SK-N-MC (cell line): ENCODE results near the gene CYB5R3.
"Not testable (repeated sequence)": the region's sequence is repeated elsewhere in the genome, so short reads cannot be mapped to it uniquely, and the experiment has no call there.

Experiments
- DNase-seq: peaks from one replicate; pipeline ENCODE4 v3.0.0-alpha.2; 2011; ENCODE audit warnings: low read depth, low spot score
- H3K27ac ChIP-seq: fragments of 200-600 bp; sonication (generic); 2 replicates; pipeline ENCODE4 v1.5.1; 2016; ENCODE audit warnings: mixed run types
- H3K36me3 ChIP-seq: fragments of 200-600 bp; sonication (generic); 2 replicates; pipeline ENCODE4 v1.6.1; 2017; ENCODE audit warnings: antibody characterized with exemption, low read length, mixed read lengths; ENCODE audit not compliant: insufficient read depth
- H3K4me3 ChIP-seq: fragments of 200-600 bp; sonication (generic); 2 replicates; pipeline ENCODE4 v1.5.1; 2016
- H3K9ac ChIP-seq: fragments of 200-600 bp; sonication (generic); 2 replicates; pipeline ENCODE4 v1.8.0; 2017; ENCODE audit warnings: mixed run types, mixed read lengths; ENCODE audit not compliant: insufficient read length
- H3K9me3 ChIP-seq: fragments of 200-600 bp; sonication (generic); 2 replicates; pipeline ENCODE4 v1.6.1; 2017; ENCODE audit warnings: low read depth, mild to moderate bottlenecking, antibody characterized with exemption, low read length, moderate library complexity, mixed read lengths
- EZH2 ChIP-seq: fragments of 200-600 bp; sonication (generic); IDR thresholded peaks from one replicate; pipeline ENCODE4 v1.6.1; 2017; ENCODE audit warnings: antibody characterized with exemption
- FOXP2 ChIP-seq: optimal IDR thresholded peaks from 2 replicates; pipeline ENCODE3; 2011; ENCODE audit warnings: mild to moderate bottlenecking, moderate library complexity; ENCODE audit not compliant: insufficient read depth; ENCODE audit errors: extremely low read length, control extremely low read depth
- POLR2AphosphoS5 ChIP-seq: IDR thresholded peaks from 2 replicates; pipeline ENCODE4 v1.6.1; 2012; ENCODE audit warnings: mild to moderate bottlenecking, low read depth, low read length, borderline replicate concordance

Gene CYB5R3

GRCh38 chr22:42679691-42680090 lies 30.5 kb upstream of the CYB5R3 start:
- H3K27ac ChIP-seq = no peak overlapping the region
- DNase-seq = no peak
- H3K9me3 ChIP-seq = no peaks in the 10 kb centered on the region
- H3K36me3 ChIP-seq = no peaks in the 10 kb centered on the region
- H3K9ac ChIP-seq = no peak overlapping the region
- no peak for TF ChIP-seq POLR2AphosphoS5
- TF ChIP-seq EZH2 = no peak
- TF ChIP-seq FOXP2 = no peak
- H3K4me3 ChIP-seq = no peak overlapping the region

GRCh38 chr22:42678894-42679293 lies 29.7 kb upstream of the CYB5R3 start:
- H3K36me3 ChIP-seq = no peaks in the 10 kb centered on the region
- no peaks in the 10 kb centered on the region for H3K9me3 ChIP-seq
- TF ChIP-seq EZH2 (no peak), FOXP2 (no peak), POLR2AphosphoS5 (no peak)
- H3K4me3 ChIP-seq = no peak overlapping the region
- no peak overlapping the region for H3K27ac ChIP-seq
- no peak for DNase-seq
- no peak overlapping the region for H3K9ac ChIP-seq

- not testable (repeated sequence) for H3K9ac ChIP-seq, DNase-seq, H3K27ac ChIP-seq, H3K36me3 ChIP-seq, H3K4me3 ChIP-seq, H3K9me3 ChIP-seq
These were observed 28.7 kb upstream of the CYB5R3 start for GRCh38 chr22:42677936-42678335.

- Histone ChIP-seq H3K9me3 (no peaks in the 10 kb centered on the region), H3K27ac (no peak overlapping the region), H3K36me3 (no peaks in the 10 kb centered on the region), H3K4me3 (no peak overlapping the region), H3K9ac (no peak overlapping the region)
- TF ChIP-seq EZH2 (no peak), POLR2AphosphoS5 (no peak), FOXP2 (no peak)
- no peak for DNase-seq
These were observed 26.9 kb upstream of the CYB5R3 start for GRCh38 chr22:42676059-42676607.

GRCh38 chr22:42673898-42674401 lies 24.8 kb upstream of the CYB5R3 start:
- TF ChIP-seq EZH2 = no peak
- no peak for TF ChIP-seq POLR2AphosphoS5
- no peak for TF ChIP-seq FOXP2
- Histone ChIP-seq H3K27ac (no peak overlapping the region), H3K36me3 (no peaks in the 10 kb centered on the region), H3K9me3 (no peaks in the 10 kb centered on the region), H3K4me3 (no peak overlapping the region), H3K9ac (no peak overlapping the region)
- DNase-seq = no peak

- H3K36me3 ChIP-seq, H3K9me3 ChIP-seq, H3K9ac ChIP-seq, H3K27ac ChIP-seq, H3K4me3 ChIP-seq, DNase-seq: not testable (repeated sequence)
These were observed 23.9 kb upstream of the CYB5R3 start for GRCh38 chr22:42673071-42673470.

- TF ChIP-seq FOXP2 (no peak), POLR2AphosphoS5 (no peak), EZH2 (no peak)
- H3K9me3 ChIP-seq = no peaks in the 10 kb centered on the region
- H3K4me3 ChIP-seq = no peak overlapping the region
- no peak overlapping the region for H3K27ac ChIP-seq
- H3K9ac ChIP-seq = no peak overlapping the region
- no peaks in the 10 kb centered on the region for H3K36me3 ChIP-seq
- no peak for DNase-seq
These were observed 21.9 kb upstream of the CYB5R3 start for GRCh38 chr22:42670921-42671709.

GRCh38 chr22:42670046-42670445 lies 20.9 kb upstream of the CYB5R3 start:
- no peak for DNase-seq
- TF ChIP-seq FOXP2 (no peak), POLR2AphosphoS5 (no peak), EZH2 (no peak)
- Histone ChIP-seq H3K9ac (no peak overlapping the region), H3K4me3 (no peak overlapping the region), H3K27ac (no peak overlapping the region), H3K36me3 (no peaks in the 10 kb centered on the region), H3K9me3 (no peaks in the 10 kb centered on the region)

GRCh38 chr22:42666393-42666792 lies 17.2 kb upstream of the CYB5R3 start:
- not testable (repeated sequence) for H3K36me3 ChIP-seq, DNase-seq, H3K4me3 ChIP-seq, H3K27ac ChIP-seq, H3K9ac ChIP-seq, H3K9me3 ChIP-seq
